CD1c-positive myeloid dendritic cell (primary cell): ENCODE data around the gene TGFBI.

Experiments
- DNase-seq: peaks from one replicate; pipeline ENCODE4 v3.0.0-alpha.2; 2016; ENCODE audit errors: extremely low spot score

Gene TGFBI

GRCh38 chr5:136025900-136026299, 2.9 kb upstream of the TGFBI start:
- DNase-seq: no peak

- no peak for DNase-seq
Measured at GRCh38 chr5:136026636-136027035, 2.2 kb upstream of the TGFBI start.

- no peak for DNase-seq
Measured at GRCh38 chr5:136027311-136027710, 1.5 kb upstream of the TGFBI start.

GRCh38 chr5:136028090-136028489, 698 bp upstream of the TGFBI start:
- DNase-seq: no peak

- no peak for DNase-seq
Measured at GRCh38 chr5:136030252-136030651, 1.5 kb downstream of the TGFBI start.

- peak; percentile 41 for DNase-seq
Measured at GRCh38 chr5:136030956-136031611, 2.3 kb downstream of the TGFBI start.

- DNase-seq: no peak
Measured at GRCh38 chr5:136031711-136032110, 2.9 kb downstream of the TGFBI start.

- DNase-seq: no peak
Measured at GRCh38 chr5:136032564-136032963, 3.8 kb downstream of the TGFBI start.

- DNase-seq: no peak
Measured at GRCh38 chr5:136033234-136033633, 4.4 kb downstream of the TGFBI start.

GRCh38 chr5:136033848-136034247, 5.1 kb downstream of the TGFBI start:
- DNase-seq: no peak

- no peak for DNase-seq
Measured at GRCh38 chr5:136034492-136034891, 5.7 kb downstream of the TGFBI start.

- no peak for DNase-seq
Measured at GRCh38 chr5:136034984-136035383, 6.2 kb downstream of the TGFBI start.

- DNase-seq: no peak
Measured at GRCh38 chr5:136035837-136036236, 7.0 kb downstream of the TGFBI start.

GRCh38 chr5:136036293-136036911, 7.6 kb downstream of the TGFBI start:
- no peak for DNase-seq

GRCh38 chr5:136037001-136037705, 8.4 kb downstream of the TGFBI start:
- DNase-seq: peak; percentile 34

- DNase-seq: no peak
Measured at GRCh38 chr5:136038635-136039034, 9.8 kb downstream of the TGFBI start.

GRCh38 chr5:136039202-136039601, 10.4 kb downstream of the TGFBI start:
- DNase-seq: no peak

- DNase-seq: no peak
Measured at GRCh38 chr5:136040746-136041415, 12.1 kb downstream of the TGFBI start.

GRCh38 chr5:136042156-136042555, 13.4 kb downstream of the TGFBI start:
- DNase-seq: no peak

- no peak for DNase-seq
Measured at GRCh38 chr5:136042665-136043121, 13.9 kb downstream of the TGFBI start.

- no peak for DNase-seq
Measured at GRCh38 chr5:136043551-136043950, 14.8 kb downstream of the TGFBI start.

GRCh38 chr5:136043968-136044610, 15.3 kb downstream of the TGFBI start:
- DNase-seq: no peak
